Limb (tissue), 2 donors: ENCODE results near the gene NKX2-4.
"Not testable (repeated sequence)": the region's sequence is repeated elsewhere in the genome, so short reads cannot be mapped to it uniquely, and the experiment has no call there.

Experiments
- DNase-seq, 2 donors: peaks; one replicate each; pipeline ENCODE4 v3.0.0-alpha.2; 2016; ENCODE audit errors: extremely low spot score in 2 of 2

NKX2-4 gene

DNA sequence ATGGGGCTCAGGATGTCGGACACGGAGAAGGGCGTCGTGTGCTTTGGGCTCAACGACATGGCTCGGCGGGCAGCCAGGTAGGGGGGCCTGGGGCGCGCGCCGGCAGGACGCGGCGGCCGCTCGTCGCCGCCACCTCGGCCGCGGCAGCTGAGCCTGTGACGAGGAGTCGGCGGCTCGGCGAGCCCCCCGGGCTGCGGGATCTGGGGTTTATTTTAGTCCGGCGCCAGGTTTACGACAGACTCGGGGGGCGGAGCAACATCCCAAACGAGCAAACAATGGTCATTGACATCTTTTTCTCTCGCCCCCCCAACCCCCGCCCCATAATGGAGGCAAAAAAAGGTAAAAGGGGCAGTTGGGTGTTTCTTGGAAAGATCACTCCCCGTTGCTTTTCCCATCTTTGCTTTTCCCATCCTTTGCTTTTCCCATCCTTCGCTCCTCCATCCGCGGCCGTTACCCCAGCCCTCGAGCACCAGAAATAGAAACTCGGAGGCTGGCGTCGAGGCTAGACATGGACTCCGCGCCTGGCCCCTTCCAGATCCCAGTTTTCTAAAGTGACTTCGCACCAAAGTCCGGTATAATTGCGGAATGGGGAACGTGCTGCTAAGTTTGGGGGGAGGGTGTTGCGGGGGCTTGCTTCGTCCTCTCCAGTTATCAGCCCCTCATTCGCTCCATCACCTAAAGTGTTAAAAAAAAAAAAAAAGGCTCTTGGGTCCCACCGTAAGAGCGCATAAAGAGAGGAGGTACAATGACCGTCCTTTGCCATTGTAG is at the start of gene NKX2-4:
Gene NKX2-4, minus strand, starts transcription at position 186 of the 768 bp plus-strand sequence. Its CDS starts 127 bp downstream, at position 59.
- DNase-seq, result peak in 1 of 2 donors; percentile 39

GRCh38 chr20:21437816-21438215 is 40.5 kb upstream of the NKX2-4 start:
- no peak for DNase-seq

DNA sequence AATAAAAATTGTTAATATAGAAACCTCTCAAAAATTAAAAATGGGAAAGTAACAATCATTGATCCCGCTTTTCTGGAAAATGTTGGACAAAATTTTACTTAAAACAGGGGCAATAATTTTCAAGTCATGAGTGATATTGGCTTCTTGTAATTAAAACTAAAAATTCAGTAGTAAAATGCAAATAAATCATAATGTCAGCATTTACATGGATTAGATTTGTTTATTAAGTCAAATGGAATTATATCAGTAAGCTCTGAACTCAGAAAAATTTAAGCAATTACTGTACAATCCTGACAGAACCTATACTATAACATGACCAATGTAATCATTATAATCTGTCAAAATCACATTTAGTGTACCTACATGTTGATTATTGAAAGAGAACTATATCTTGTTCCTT is 39.9 kb upstream of the NKX2-4 start:
- no peak for DNase-seq

DNA sequence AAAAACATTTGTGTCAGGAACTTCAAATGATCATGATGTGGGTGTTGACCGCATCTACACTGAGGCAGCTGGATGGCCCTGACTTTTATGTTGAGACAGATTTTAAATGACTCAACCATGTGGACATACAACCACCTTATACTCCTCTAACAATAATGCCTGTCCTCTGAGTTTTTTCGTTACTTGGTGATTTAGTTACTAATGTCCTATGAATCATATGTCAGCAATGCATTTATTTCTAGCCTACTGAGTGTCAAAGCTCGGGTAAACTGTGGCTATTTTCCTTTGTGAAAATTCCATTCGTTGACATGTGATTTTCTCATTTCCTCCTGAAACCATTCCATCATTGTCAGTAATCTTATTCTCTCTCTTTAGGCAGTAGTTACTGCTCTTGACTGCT is 38.9 kb upstream of the NKX2-4 start:
- no peak for DNase-seq

GRCh38 chr20:21435576-21435975 is 38.2 kb upstream of the NKX2-4 start:
- DNase-seq, result no peak

DNA sequence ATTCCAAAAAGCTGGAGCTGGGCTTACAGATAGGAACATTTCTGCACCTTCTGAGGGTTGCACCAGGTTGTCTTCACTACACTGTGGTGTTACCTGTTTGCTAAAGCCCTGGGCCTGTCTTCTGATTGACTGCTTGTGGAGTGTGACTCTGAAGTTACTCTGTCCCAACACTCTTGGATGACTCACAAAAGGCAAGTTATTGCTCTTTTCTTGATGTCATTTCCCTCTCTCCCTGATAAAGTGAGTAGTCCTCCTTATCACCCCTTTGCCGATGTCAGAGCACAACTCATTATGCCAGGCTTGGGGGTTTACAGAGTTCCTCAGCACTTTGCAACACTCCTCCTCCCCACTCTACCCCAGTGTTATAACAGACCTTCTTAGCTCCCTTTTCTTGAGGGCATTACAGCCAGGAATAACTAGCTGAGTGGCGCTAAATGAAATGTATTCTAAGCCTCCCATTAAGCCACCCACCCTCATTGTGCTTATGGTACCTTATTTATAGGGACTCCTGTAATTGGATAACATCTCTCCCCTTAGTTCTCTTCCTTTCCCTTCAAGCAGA is 36.1 kb upstream of the NKX2-4 start:
- no peak for DNase-seq

DNA sequence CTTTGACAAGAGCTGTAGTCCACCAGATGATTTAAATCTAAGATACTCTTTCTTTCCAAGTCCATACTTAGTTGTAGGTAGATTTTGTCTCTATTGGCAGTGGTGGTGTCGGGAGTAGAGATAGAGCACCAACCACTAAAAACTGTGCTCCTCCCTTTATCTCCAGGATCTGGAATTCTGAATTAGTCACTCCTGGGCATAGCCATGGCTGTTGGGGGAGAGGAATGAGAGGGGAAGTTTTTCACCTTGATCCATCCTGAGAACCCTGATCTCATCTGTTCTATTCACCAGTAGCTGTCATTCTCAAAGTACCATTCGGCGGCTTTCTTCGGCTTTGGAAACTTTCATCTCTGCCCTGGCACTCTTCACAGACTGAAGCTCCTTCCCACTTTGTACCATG is 35.6 kb upstream of the NKX2-4 start:
- no peak for DNase-seq

DNA sequence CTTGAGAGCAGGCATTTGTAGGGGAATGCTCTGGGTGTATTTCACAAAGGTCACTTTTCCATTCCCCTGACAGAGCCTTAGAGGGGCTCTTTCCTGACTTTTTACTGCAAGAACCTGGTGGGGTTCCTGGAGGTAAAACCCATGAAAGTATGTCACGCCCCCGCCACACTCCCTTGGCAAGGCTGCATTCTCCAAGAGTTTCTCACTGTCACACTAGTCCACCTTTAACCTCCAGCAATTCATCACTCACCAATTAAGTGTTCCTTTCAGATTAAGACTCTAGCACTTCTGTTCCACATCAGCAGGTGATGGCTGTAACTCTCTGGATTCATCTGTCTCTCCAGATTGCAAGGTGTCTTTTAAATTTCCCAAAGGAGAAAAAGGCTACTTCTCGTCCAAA is 32.7 kb upstream of the NKX2-4 start:
- no peak for DNase-seq

- no peak for DNase-seq
These were observed 27.5 kb upstream of the NKX2-4 start for GRCh38 chr20:21424846-21425245.

GRCh38 chr20:21423712-21424111 is 26.4 kb upstream of the NKX2-4 start:
- not testable (repeated sequence) for DNase-seq

GRCh38 chr20:21421601-21422236 is 24.4 kb upstream of the NKX2-4 start:
- DNase-seq, result no peak

DNA sequence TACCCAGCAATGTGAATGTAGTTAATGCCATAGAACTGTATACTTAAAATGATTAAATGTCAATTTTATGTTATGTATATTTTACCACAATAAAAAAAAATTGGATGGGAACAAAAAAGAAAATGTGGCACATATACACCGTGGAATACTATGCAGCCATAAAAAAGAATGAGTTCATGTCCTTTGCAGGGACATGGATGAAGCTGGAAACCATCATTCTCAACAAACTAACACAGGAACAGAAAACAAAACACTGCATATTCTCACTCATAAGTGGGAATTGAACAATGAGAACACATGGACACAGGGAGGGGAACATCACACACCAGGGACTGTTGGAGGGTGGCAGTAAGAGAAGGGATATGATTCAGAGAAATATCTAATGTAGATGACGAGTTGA is 21.8 kb upstream of the NKX2-4 start:
- DNase-seq, result not testable (repeated sequence)

GRCh38 chr20:21413996-21414395 is 16.7 kb upstream of the NKX2-4 start:
- DNase-seq, result not testable (repeated sequence)

- no peak for DNase-seq
These were observed 14.4 kb upstream of the NKX2-4 start for GRCh38 chr20:21411725-21412124.

DNA sequence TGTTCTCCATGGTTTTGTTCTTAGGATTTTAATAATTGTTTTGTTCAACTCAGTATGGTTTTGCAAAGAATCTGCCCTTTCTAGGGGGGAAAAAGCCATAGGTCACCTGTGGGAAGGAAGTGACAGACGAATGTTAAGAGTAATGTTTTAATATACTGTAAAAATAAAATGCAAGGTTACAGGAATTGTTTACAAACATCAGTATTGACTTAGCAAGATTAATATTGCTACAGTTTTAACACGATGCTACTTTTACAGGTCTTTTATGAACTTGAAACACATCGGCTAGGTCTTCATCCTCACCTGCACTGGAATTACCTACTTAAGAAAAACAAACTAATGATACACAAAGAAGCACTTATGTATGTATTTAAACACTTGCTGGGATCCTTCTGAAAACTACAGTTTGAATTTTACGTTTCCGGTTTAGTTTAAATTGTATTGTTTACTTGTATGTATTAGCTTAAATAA is 1.7 kb upstream of the NKX2-4 start:
- no peak for DNase-seq

- no peak for DNase-seq
These were observed 1.0 kb upstream of the NKX2-4 start for GRCh38 chr20:21398109-21399004.

- peak in 1 of 2 donors; percentile 47 for DNase-seq
These were observed 556 bp downstream of the NKX2-4 start for GRCh38 chr20:21396599-21397340.

- DNase-seq, result peak in 1 of 2 donors; percentile 62
These were observed 1.4 kb downstream of the NKX2-4 start for GRCh38 chr20:21395666-21396598.

- DNase-seq, result no peak
These were observed 2.2 kb downstream of the NKX2-4 start for GRCh38 chr20:21395051-21395665.
